ENCODE results near the gene C17orf114. TPM values are rescaled to one million over a fixed set of nuclear protein-coding genes. Genes with fewer than 3 reads are reported as not detected.

Gene C17orf114

Other genes starting within 250 kb of the C17orf114 start
- gene MYBBP1A, start 246.9 kb downstream of the C17orf114 start, total RNA-seq = 65.0 and 84.7 TPM in 2 replicates
- not detected in 2 replicates for gene GGT6, start 241.8 kb downstream of the C17orf114 start, total RNA-seq
- not detected in 2 replicates for gene SMTNL2, start 217.8 kb downstream of the C17orf114 start, total RNA-seq
- gene ALOX15, start 160.7 kb downstream of the C17orf114 start, total RNA-seq = not detected in 2 replicates
- 21.8 and 25.5 TPM in 2 replicates for gene PELP1, start 98.2 kb downstream of the C17orf114 start, total RNA-seq
- 11.6 and 13.0 TPM in 2 replicates for gene ARRB2, start 91.7 kb downstream of the C17orf114 start, total RNA-seq
- 22.6 and 32.6 TPM in 2 replicates for gene MED11, start 70.9 kb downstream of the C17orf114 start, total RNA-seq
- gene ZMYND15, start 62.5 kb downstream of the C17orf114 start, total RNA-seq = 0.06 and 0.15 TPM in 2 replicates
- 18.0 and 18.5 TPM in 2 replicates for gene CXCL16, start 62.4 kb downstream of the C17orf114 start, total RNA-seq
- gene TM4SF5, start 30.4 kb downstream of the C17orf114 start, total RNA-seq = not detected in 2 replicates
- 0.44 TPM in 1 of 2 replicates, not detected in the other for gene VMO1, start 16.0 kb downstream of the C17orf114 start, total RNA-seq
- not detected in 2 replicates for gene GLTPD2, start 13.4 kb downstream of the C17orf114 start, total RNA-seq
- gene PSMB6, start 6.2 kb downstream of the C17orf114 start, total RNA-seq = 143 and 209 TPM in 2 replicates
- gene PLD2, start 4.8 kb upstream of the C17orf114 start, total RNA-seq = 33.5 and 36.9 TPM in 2 replicates
- gene MINK1, start 31.0 kb upstream of the C17orf114 start, total RNA-seq = 51.0 and 74.7 TPM in 2 replicates
- gene C17orf107, start 97.2 kb upstream of the C17orf114 start, total RNA-seq = 0.88 and 1.6 TPM in 2 replicates
- 0.76 and 1.5 TPM in 2 replicates for gene CHRNE, start 100.8 kb upstream of the C17orf114 start, total RNA-seq
- not detected in 2 replicates for gene GP1BA, start 129.9 kb upstream of the C17orf114 start, total RNA-seq
- gene SLC25A11, start 137.7 kb upstream of the C17orf114 start, total RNA-seq = 47.3 and 52.1 TPM in 2 replicates
- gene RNF167, start 137.9 kb upstream of the C17orf114 start, total RNA-seq = 47.5 and 54.7 TPM in 2 replicates
- 1,675 and 1,900 TPM in 2 replicates for gene PFN1, start 146.2 kb upstream of the C17orf114 start, total RNA-seq
- gene ENO3, start 148.8 kb upstream of the C17orf114 start, total RNA-seq = 0.15 and 2.6 TPM in 2 replicates
- 61.8 and 69.5 TPM in 2 replicates for gene SPAG7, start 165.5 kb upstream of the C17orf114 start, total RNA-seq
- gene CAMTA2, start 185.3 kb upstream of the C17orf114 start, total RNA-seq = 16.4 and 35.1 TPM in 2 replicates
- 0.39 and 0.76 TPM in 2 replicates for gene INCA1, start 195.2 kb upstream of the C17orf114 start, total RNA-seq
- gene KIF1C, start 195.6 kb upstream of the C17orf114 start, total RNA-seq = 114 and 117 TPM in 2 replicates
- gene SLC52A1, start 233.1 kb upstream of the C17orf114 start, total RNA-seq = 0.10 TPM in 1 of 2 replicates, not detected in the other

All from glomerular endothelial cell (primary cell).